ENCODE results near the gene PPP3CA.
"Not testable (repeated sequence)": the region's sequence is repeated elsewhere in the genome, so short reads cannot be mapped to it uniquely, and the experiment has no call there.

The PPP3CA gene

GRCh38 chr4:101183221-101183620 is 164.1 kb downstream of the PPP3CA start:
- Histone ChIP-seq H3K4me1 (ENCODE audit: control insufficient read depth, insufficient read depth, low read length, unreplicated experiment) (peaks cover 21% of the 10 kb centered on the region), H3K27ac (ENCODE audit: low read depth, low read length) (no peak overlapping the region), H3K27me3 (ENCODE audit: insufficient read depth, low read length) (no peaks in the 10 kb centered on the region), H3K79me2 (ENCODE audit: control insufficient read depth, insufficient read depth, low read length, unreplicated experiment) (peaks cover 6% of the 10 kb centered on the region), H3K4me3 (ENCODE audit: low read depth, low read length) (no peak overlapping the region), H2AFZ (ENCODE audit: low read length, unreplicated experiment) (no peak overlapping the region), H3K36me3 (ENCODE audit: insufficient read depth, low read length) (peaks cover 6% of the 10 kb centered on the region; the same call in 1 of the 2 replicates)

- H3K27me3 ChIP-seq (ENCODE audit: insufficient read depth, low read length); H3K4me3 ChIP-seq (ENCODE audit: low read depth, low read length); H3K27ac ChIP-seq (ENCODE audit: low read depth, low read length); H3K79me2 ChIP-seq (ENCODE audit: control insufficient read depth, insufficient read depth, low read length, unreplicated experiment); H3K36me3 ChIP-seq (ENCODE audit: insufficient read depth, low read length); H2AFZ ChIP-seq (ENCODE audit: low read length, unreplicated experiment): not testable (repeated sequence)
- peaks cover 26% of the 10 kb centered on the region for H3K4me1 ChIP-seq (ENCODE audit: control insufficient read depth, insufficient read depth, low read length, unreplicated experiment)
Measured at GRCh38 chr4:101182688-101183087, 164.6 kb downstream of the PPP3CA start.

- Histone ChIP-seq H3K79me2 (ENCODE audit: control insufficient read depth, insufficient read depth, low read length, unreplicated experiment) (peaks cover 7% of the 10 kb centered on the region), H3K4me1 (ENCODE audit: control insufficient read depth, insufficient read depth, low read length, unreplicated experiment) (peaks cover 27% of the 10 kb centered on the region), H3K27ac (ENCODE audit: low read depth, low read length) (peak overlapping the region; percentile 38), H2AFZ (ENCODE audit: low read length, unreplicated experiment) (no peak overlapping the region), H3K4me3 (ENCODE audit: low read depth, low read length) (no peak overlapping the region; the same call in 1 of the 2 replicates), H3K27me3 (ENCODE audit: insufficient read depth, low read length) (no peaks in the 10 kb centered on the region), H3K36me3 (ENCODE audit: insufficient read depth, low read length) (peaks cover 6% of the 10 kb centered on the region; the same call in 1 of the 2 replicates)
Measured at GRCh38 chr4:101178731-101179130, 168.6 kb downstream of the PPP3CA start.

DNA sequence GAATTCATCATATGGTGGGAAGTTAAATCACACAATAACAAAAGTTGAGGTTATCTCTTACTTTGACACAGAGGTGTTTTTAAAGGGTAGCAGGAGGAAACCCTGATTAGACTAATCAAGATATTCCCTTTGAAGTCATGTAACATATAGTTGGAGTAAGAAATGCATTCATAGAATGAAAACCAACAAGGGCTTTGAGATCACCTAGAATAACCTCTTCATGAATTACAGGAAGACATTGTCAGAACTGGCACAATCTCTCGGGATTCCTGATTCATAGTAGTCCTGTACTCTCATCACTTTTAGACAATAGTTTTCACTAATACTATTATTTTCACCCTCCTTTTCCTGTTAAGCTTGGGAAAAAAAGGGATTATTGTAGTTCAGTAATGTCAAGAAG is 170.2 kb downstream of the PPP3CA start:
- no peak overlapping the region for H3K4me3 ChIP-seq (ENCODE audit: low read depth, low read length)
- no peaks in the 10 kb centered on the region for H3K27me3 ChIP-seq (ENCODE audit: insufficient read depth, low read length)
- H2AFZ ChIP-seq (ENCODE audit: low read length, unreplicated experiment), result no peak overlapping the region
- H3K36me3 ChIP-seq (ENCODE audit: insufficient read depth, low read length), result no peaks in the 10 kb centered on the region; the same call in 1 of the 2 replicates
- peak overlapping the region; percentile 19; the same call in 1 of the 2 replicates for H3K27ac ChIP-seq (ENCODE audit: low read depth, low read length)
- peaks cover 7% of the 10 kb centered on the region for H3K79me2 ChIP-seq (ENCODE audit: control insufficient read depth, insufficient read depth, low read length, unreplicated experiment)
- peaks cover 31% of the 10 kb centered on the region for H3K4me1 ChIP-seq (ENCODE audit: control insufficient read depth, insufficient read depth, low read length, unreplicated experiment)

- peaks cover 7% of the 10 kb centered on the region for H3K79me2 ChIP-seq (ENCODE audit: control insufficient read depth, insufficient read depth, low read length, unreplicated experiment)
- no peak overlapping the region for H2AFZ ChIP-seq (ENCODE audit: low read length, unreplicated experiment)
- H3K36me3 ChIP-seq (ENCODE audit: insufficient read depth, low read length), result no peaks in the 10 kb centered on the region
- H3K4me3 ChIP-seq (ENCODE audit: low read depth, low read length), result no peak overlapping the region
- H3K27ac ChIP-seq (ENCODE audit: low read depth, low read length), result no peak overlapping the region
- H3K4me1 ChIP-seq (ENCODE audit: control insufficient read depth, insufficient read depth, low read length, unreplicated experiment), result peaks cover 40% of the 10 kb centered on the region
- H3K27me3 ChIP-seq (ENCODE audit: insufficient read depth, low read length), result no peaks in the 10 kb centered on the region
Measured at GRCh38 chr4:101175896-101176676, 171.2 kb downstream of the PPP3CA start.

GRCh38 chr4:101174679-101175345 is 172.5 kb downstream of the PPP3CA start:
- peaks cover 7% of the 10 kb centered on the region for H3K79me2 ChIP-seq (ENCODE audit: control insufficient read depth, insufficient read depth, low read length, unreplicated experiment)
- H3K4me3 ChIP-seq (ENCODE audit: low read depth, low read length), result no peak overlapping the region
- no peak overlapping the region for H3K27ac ChIP-seq (ENCODE audit: low read depth, low read length)

GRCh38 chr4:101172369-101172768 is 175.0 kb downstream of the PPP3CA start:
- H3K27ac ChIP-seq (ENCODE audit: low read depth, low read length), result peak overlapping the region; percentile 31; the same call in 1 of the 2 replicates
- H3K79me2 ChIP-seq (ENCODE audit: control insufficient read depth, insufficient read depth, low read length, unreplicated experiment), result peaks cover 14% of the 10 kb centered on the region
- no peaks in the 10 kb centered on the region for H3K27me3 ChIP-seq (ENCODE audit: insufficient read depth, low read length)
- no peak overlapping the region for H3K4me3 ChIP-seq (ENCODE audit: low read depth, low read length)
- no peak overlapping the region for H2AFZ ChIP-seq (ENCODE audit: low read length, unreplicated experiment)
- H3K36me3 ChIP-seq (ENCODE audit: insufficient read depth, low read length), result no peaks in the 10 kb centered on the region
- peaks cover 23% of the 10 kb centered on the region for H3K4me1 ChIP-seq (ENCODE audit: control insufficient read depth, insufficient read depth, low read length, unreplicated experiment)

More at GRCh38 chr4:101174679-101175345, 172.5 kb downstream of the PPP3CA start:
- no peaks in the 10 kb centered on the region for H3K27me3 ChIP-seq (ENCODE audit: insufficient read depth, low read length)
- no peaks in the 10 kb centered on the region for H3K36me3 ChIP-seq (ENCODE audit: insufficient read depth, low read length)
- H3K4me1 ChIP-seq (ENCODE audit: control insufficient read depth, insufficient read depth, low read length, unreplicated experiment), result peaks cover 40% of the 10 kb centered on the region
- H2AFZ ChIP-seq (ENCODE audit: low read length, unreplicated experiment), result no peak overlapping the region

- no peak overlapping the region for H3K4me3 ChIP-seq (ENCODE audit: low read depth, low read length)
- no peaks in the 10 kb centered on the region for H3K36me3 ChIP-seq (ENCODE audit: insufficient read depth, low read length)
- H2AFZ ChIP-seq (ENCODE audit: low read length, unreplicated experiment), result no peak overlapping the region
- H3K27me3 ChIP-seq (ENCODE audit: insufficient read depth, low read length), result no peaks in the 10 kb centered on the region
- peaks cover 18% of the 10 kb centered on the region for H3K4me1 ChIP-seq (ENCODE audit: control insufficient read depth, insufficient read depth, low read length, unreplicated experiment)
- peak overlapping the region; percentile 31; the same call in 1 of the 2 replicates for H3K27ac ChIP-seq (ENCODE audit: low read depth, low read length)
- peaks cover 15% of the 10 kb centered on the region for H3K79me2 ChIP-seq (ENCODE audit: control insufficient read depth, insufficient read depth, low read length, unreplicated experiment)
Measured at GRCh38 chr4:101171747-101172146, 175.6 kb downstream of the PPP3CA start.

- no peaks in the 10 kb centered on the region for H3K36me3 ChIP-seq (ENCODE audit: insufficient read depth, low read length)
- no peak overlapping the region for H2AFZ ChIP-seq (ENCODE audit: low read length, unreplicated experiment)
- no peak overlapping the region for H3K27ac ChIP-seq (ENCODE audit: low read depth, low read length)
- peaks cover 13% of the 10 kb centered on the region for H3K79me2 ChIP-seq (ENCODE audit: control insufficient read depth, insufficient read depth, low read length, unreplicated experiment)
- no peak overlapping the region for H3K4me3 ChIP-seq (ENCODE audit: low read depth, low read length)
- peaks cover 18% of the 10 kb centered on the region for H3K4me1 ChIP-seq (ENCODE audit: control insufficient read depth, insufficient read depth, low read length, unreplicated experiment)
- H3K27me3 ChIP-seq (ENCODE audit: insufficient read depth, low read length), result no peaks in the 10 kb centered on the region
Measured at GRCh38 chr4:101169044-101170014, 178.0 kb downstream of the PPP3CA start.

DNA sequence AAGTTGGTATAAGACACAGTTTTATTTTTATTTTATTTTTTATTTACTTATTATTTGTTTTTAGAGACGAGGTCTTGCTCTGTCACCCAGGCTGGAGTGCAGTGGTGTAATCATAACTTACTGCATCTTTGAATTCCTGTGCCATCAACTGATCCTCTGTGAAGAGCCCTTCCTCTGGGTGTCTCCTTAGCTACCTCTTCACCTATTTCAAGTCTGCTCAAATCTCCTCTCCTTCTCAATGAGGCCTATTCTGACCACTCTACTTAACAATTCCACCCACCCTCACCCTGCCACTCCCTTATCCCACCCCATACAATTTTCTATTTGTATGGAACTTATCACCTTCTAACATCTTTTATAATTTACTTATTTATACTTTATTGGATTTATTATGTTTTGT is 183.4 kb downstream of the PPP3CA start:
- Histone ChIP-seq H3K27ac (ENCODE audit: low read depth, low read length) (no peak overlapping the region), H3K4me3 (ENCODE audit: low read depth, low read length) (no peak overlapping the region), H2AFZ (ENCODE audit: low read length, unreplicated experiment) (no peak overlapping the region), H3K4me1 (ENCODE audit: control insufficient read depth, insufficient read depth, low read length, unreplicated experiment) (no peaks in the 10 kb centered on the region), H3K27me3 (ENCODE audit: insufficient read depth, low read length) (no peaks in the 10 kb centered on the region), H3K36me3 (ENCODE audit: insufficient read depth, low read length) (no peaks in the 10 kb centered on the region), H3K79me2 (ENCODE audit: control insufficient read depth, insufficient read depth, low read length, unreplicated experiment) (peaks cover 11% of the 10 kb centered on the region)
